HG03196 (cell line): Measurements from ENCODE around the gene MED27.

Experiments used
- ATAC-seq: cut with Tn5 transposase; IDR thresholded peaks from one replicate; pipeline ENCODE4 v1.9.1; 2021; ENCODE audit not compliant: unreplicated experiment

MED27 gene

DNA sequence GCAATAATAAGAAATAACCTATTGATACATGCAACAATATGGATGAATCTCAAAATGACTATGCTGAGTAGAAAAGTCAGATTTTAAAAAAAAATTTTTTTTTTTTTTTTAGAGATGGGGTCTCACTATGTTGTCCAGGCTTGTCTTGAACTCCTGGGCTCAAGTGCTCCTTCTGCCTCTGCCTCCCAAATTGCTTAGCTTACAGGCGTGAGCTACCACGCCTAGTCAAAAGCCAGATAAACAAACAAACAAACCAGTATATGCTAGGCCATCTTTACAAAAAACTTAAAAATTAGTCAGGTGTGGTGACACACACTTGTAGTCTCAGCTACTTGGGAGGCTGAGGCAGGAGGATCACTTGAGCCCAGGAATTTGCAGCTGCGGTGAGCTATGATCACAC, 79.0 kb downstream of the MED27 start:
- ATAC-seq = no peak

DNA sequence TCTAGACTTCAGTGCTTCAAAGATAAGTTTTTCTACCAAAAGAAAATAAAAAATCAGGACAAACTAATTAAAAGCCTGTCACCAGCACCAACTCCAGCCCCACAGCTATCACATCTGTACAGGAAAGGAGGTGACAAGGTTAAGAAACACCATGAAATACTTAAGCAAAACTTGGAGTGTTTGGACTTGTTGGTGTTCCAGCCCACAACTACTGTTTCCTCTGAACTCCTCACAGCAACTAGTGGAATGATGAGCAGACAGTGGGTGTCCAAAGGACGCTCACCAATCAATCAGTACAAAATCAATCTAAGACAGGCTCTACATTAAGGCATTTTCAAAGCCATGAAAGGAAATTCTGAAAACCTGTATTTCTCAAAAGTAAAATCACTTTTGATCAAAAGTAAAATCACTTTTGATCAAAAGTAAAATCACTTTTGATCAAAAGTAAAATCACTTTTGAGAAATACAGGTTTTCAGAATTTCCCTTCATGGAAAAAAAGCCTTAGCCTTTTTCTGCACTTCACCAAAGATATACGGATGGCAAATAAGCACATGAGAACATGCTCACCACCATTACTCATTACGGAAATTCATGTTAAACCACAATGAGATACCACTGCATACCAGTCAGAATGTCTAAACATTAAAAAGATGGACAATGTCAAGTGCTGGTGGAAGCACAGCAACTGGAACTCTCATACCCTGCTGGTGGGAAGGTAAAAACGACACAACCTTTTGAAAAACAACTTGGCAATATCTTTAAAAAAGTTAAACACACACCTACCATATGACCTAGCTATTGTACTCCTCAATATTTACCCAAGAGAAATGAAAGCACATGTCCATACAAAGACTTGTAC, 79.7 kb downstream of the MED27 start:
- no peak for ATAC-seq

- ATAC-seq = no peak
Observed at GRCh38 chr9:131997779-131998178, 81.9 kb downstream of the MED27 start.

DNA sequence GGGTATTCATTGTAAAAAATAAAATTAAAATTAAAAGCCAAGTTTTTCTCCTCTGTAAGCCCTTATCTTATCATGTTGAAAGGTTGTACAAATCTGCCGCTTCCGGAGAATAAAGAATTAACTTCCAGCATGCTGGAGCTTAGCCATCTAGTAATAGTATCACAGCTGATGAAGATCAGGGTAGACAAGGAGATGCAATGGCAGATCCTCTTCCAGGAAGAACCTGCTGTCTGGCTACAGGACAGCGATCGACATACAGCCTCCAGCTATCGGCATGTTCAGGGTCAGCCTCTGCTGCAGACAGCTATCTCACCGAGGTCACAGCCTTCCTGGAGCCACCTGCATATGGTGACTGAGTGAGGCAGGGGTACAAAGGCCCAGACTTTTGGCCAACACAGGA, 82.6 kb downstream of the MED27 start:
- ATAC-seq = no peak

GRCh38 chr9:131995382-131995781, 84.3 kb downstream of the MED27 start:
- ATAC-seq = no peak

DNA sequence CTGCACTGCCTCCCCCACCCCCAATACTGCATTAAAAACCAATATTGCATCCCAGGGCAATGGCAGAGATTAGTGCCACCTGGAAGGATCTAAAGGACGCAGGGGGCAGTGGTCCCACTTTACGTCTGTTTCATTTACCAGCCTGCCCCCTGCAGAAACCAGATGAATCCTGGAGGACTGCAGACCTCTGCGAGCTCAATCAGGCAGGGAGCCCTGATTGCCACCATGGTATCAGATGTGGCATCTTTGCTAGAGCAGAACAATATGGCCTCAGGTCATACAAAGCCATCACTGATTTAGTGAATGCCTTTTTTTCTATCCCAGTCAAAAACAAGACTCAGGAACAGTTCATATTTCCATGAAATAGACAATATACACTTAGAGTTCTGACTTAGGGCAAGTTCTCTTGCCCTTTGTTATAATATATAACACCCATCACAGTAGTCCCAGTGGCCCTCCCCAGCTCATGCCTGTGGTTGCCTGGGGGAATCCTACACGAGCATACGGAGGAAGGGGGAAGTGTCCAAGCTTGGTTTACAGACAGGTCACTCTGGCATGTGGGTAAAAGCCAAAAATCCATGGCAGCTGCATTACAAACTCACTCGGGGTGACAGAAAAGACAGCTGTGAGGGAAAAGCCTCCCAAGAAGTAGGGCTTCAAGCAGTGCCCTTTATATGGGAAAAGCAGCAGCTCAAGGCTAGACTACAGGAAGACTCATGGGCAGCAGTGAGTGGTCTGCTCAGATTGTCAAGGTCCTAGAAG, 85.1 kb downstream of the MED27 start:
- no peak for ATAC-seq

GRCh38 chr9:131992906-131993657, 86.6 kb downstream of the MED27 start:
- ATAC-seq = no peak

DNA sequence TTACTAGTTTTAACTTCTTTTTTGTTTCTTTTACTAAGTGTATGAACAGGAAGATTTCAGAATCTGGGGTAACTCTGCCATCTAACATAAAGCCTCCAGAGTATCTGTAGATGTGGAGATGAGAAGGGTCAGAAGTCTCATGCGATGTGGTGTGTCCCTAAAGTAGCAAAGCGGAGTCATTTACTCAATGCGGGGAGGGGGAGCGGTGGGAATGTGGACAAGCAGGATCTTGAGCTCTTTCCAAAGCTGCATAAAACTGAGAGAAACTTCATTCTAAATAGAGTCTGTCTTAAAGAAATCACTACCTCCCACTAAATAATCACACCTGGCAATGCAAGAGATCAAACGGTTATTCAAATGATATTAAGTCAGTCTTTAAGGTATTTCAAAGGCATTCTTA, 92.4 kb downstream of the MED27 start:
- ATAC-seq = no peak

GRCh38 chr9:131986576-131986975, 93.1 kb downstream of the MED27 start:
- ATAC-seq = no peak

GRCh38 chr9:131986089-131986488, 93.6 kb downstream of the MED27 start:
- no peak for ATAC-seq

GRCh38 chr9:131984564-131984963, 95.1 kb downstream of the MED27 start:
- no peak for ATAC-seq

- ATAC-seq = no peak
Observed at GRCh38 chr9:131982671-131983239, 96.9 kb downstream of the MED27 start.

- ATAC-seq = no peak
Observed at GRCh38 chr9:131982102-131982501, 97.6 kb downstream of the MED27 start.

GRCh38 chr9:131981116-131981776, 98.4 kb downstream of the MED27 start:
- ATAC-seq = no peak

GRCh38 chr9:131980267-131981016, 99.2 kb downstream of the MED27 start:
- ATAC-seq = no peak

GRCh38 chr9:131977109-131977838, 102.4 kb downstream of the MED27 start:
- no peak for ATAC-seq

GRCh38 chr9:131976157-131977108, 103.2 kb downstream of the MED27 start:
- ATAC-seq = no peak

GRCh38 chr9:131972889-131973288, 106.8 kb downstream of the MED27 start:
- ATAC-seq = no peak
